C4-2B (cell line): ENCODE results near the gene PLAU.

Experiments
- ZFX ChIP-seq: fragments of 450-650 bp; IDR thresholded peaks from 2 replicates; pipeline ENCODE4 v1.6.1; 2017
- TF ChIP-seq, protein P1 (sequence below): fragments of 450-650 bp; conservative IDR thresholded peaks from 2 replicates; pipeline ENCODE4 v1.5.1; 2017; ENCODE audit warnings: mild to moderate bottlenecking

- TF ChIP-seq, protein P1, sequence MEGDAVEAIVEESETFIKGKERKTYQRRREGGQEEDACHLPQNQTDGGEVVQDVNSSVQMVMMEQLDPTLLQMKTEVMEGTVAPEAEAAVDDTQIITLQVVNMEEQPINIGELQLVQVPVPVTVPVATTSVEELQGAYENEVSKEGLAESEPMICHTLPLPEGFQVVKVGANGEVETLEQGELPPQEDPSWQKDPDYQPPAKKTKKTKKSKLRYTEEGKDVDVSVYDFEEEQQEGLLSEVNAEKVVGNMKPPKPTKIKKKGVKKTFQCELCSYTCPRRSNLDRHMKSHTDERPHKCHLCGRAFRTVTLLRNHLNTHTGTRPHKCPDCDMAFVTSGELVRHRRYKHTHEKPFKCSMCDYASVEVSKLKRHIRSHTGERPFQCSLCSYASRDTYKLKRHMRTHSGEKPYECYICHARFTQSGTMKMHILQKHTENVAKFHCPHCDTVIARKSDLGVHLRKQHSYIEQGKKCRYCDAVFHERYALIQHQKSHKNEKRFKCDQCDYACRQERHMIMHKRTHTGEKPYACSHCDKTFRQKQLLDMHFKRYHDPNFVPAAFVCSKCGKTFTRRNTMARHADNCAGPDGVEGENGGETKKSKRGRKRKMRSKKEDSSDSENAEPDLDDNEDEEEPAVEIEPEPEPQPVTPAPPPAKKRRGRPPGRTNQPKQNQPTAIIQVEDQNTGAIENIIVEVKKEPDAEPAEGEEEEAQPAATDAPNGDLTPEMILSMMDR, result no peak
- TF ChIP-seq ZFX, result no peak
Observed at GRCh38 chr10:73924935-73925334, 14.0 kb downstream of the PLAU start.
